Bronchial epithelial cell (primary cell): ENCODE data around the gene OPCML. TPM values are rescaled to one million over a fixed set of nuclear protein-coding genes. Genes with fewer than 3 reads are reported as not detected.

Experiments
- DNase-seq: peaks from one replicate; pipeline ENCODE4 v3.0.0-alpha.2; 2010; ENCODE audit warnings: low read depth
- FAIRE-seq: peaks from 2 replicates; lab custom pipeline; 2011; peaks lifted over from hg19 to GRCh38; lab: Jason Lieb, UNC
- H3K27me3 ChIP-seq: 2 replicates; pipeline ENCODE4 v1.5.1; 2011; ENCODE audit warnings: low read length; ENCODE audit not compliant: control insufficient read depth, insufficient read depth
- H3K36me3 ChIP-seq: 2 replicates; pipeline ENCODE4 v1.5.1; 2011; ENCODE audit warnings: low read length; ENCODE audit not compliant: control insufficient read depth, insufficient read depth
- H3K4me3 ChIP-seq: 2 replicates; pipeline ENCODE4 v1.5.1; 2011; ENCODE audit warnings: mild to moderate bottlenecking, low read depth, low read length, control low read depth
- total RNA-seq: library from RNA; depleted of rRNA; stranded (reverse); fragments of >200 nt; gene quantifications from 2 replicates; pipeline ENCODE4 v1.2.1, GENCODE V29; 2014
- TF ChIP-seq, protein P1 (sequence below): IDR thresholded peaks from 2 replicates; pipeline ENCODE4 v1.5.1; 2011; ENCODE audit warnings: mild to moderate bottlenecking, moderate library complexity, low read length, control low read depth, inconsistent platforms; ENCODE audit not compliant: insufficient read depth, severe bottlenecking

Gene OPCML
- total RNA-seq, 1 donor from 2014 or later = not detected

DNA sequence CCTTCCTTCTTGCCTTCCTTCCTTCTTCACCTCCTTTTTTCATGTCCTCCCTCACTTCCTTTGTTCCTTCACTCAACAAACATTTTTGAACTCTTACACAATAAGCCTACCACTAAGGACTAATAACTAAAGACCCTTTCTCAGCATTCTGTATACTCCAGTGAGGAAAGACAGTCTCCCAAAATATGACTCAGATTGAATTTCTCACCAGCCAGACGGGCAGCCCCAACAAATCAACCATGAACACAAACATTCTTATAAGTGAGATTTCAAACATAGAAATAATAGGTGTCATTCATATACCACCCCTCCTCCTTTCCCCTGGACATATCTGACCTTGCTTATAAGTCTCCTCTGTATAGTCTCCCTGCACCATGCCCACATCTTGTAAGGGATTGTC lies 1079.7 kb downstream of the OPCML start:
- FAIRE-seq (no peak), DNase-seq (no peak)
- Histone ChIP-seq H3K27me3 (no peaks in the 10 kb centered on the region), H3K36me3 (no peaks in the 10 kb centered on the region), H3K4me3 (no peak overlapping the region)
- TF ChIP-seq, protein P1, sequence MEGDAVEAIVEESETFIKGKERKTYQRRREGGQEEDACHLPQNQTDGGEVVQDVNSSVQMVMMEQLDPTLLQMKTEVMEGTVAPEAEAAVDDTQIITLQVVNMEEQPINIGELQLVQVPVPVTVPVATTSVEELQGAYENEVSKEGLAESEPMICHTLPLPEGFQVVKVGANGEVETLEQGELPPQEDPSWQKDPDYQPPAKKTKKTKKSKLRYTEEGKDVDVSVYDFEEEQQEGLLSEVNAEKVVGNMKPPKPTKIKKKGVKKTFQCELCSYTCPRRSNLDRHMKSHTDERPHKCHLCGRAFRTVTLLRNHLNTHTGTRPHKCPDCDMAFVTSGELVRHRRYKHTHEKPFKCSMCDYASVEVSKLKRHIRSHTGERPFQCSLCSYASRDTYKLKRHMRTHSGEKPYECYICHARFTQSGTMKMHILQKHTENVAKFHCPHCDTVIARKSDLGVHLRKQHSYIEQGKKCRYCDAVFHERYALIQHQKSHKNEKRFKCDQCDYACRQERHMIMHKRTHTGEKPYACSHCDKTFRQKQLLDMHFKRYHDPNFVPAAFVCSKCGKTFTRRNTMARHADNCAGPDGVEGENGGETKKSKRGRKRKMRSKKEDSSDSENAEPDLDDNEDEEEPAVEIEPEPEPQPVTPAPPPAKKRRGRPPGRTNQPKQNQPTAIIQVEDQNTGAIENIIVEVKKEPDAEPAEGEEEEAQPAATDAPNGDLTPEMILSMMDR = no peak

DNA sequence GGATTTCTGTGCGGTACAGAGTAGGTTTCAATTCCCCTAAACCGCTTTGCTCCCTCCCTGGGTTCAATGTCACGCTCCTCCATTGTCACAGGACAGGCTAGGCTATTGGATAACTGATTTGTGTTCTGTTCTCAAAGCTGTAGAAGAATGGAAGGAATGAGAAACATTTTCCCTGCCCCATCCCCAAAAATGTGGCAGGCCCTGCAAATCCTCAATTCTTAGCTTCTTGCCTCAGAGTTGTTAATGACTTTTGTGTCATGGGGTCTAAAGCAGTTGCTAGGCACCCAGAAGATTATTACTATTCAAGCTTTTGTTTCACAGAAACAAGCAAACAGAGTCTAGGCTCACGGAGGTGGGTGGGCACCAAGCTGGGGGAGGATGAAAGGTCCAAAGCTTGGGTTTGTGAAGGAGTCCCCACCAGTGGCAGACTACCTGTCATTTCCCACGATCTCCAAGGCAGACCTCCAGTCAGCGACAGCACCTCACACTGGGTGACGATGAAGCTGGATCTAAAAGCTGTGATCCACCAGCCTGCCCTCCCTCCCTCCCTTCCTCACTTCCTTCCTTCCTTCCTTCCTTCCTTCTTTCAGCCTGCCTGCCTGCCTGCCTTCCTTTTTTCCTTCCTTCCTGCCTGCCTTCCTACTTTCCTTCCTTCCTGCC lies 1080.2 kb downstream of the OPCML start:
- H3K36me3 ChIP-seq = no peaks in the 10 kb centered on the region
- no peak for DNase-seq
- H3K4me3 ChIP-seq = no peak overlapping the region
- TF ChIP-seq, protein P1 = no peak
- no peaks in the 10 kb centered on the region for H3K27me3 ChIP-seq
- no peak for FAIRE-seq

DNA sequence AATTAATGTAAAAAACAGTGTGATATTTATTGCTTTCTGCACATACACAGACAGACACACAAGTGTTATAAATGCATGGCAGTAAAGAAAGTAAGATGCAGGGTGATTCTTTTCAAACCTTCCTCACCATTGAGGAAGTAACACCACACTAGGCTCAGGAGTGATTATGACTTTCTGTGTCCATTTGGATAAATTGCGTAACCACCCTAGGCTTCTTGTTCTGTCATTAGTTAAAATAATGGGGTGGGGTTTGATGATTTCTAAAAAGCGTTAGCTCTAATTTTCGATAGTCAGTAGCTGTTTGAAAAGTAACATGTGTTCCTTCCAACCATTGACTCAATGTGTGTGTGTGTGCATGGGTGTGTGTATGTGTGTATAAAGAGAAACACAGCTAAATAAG lies 1081.7 kb downstream of the OPCML start:
- FAIRE-seq (no peak), DNase-seq (no peak)
- no peaks in the 10 kb centered on the region for H3K36me3 ChIP-seq
- no peak overlapping the region for H3K4me3 ChIP-seq
- H3K27me3 ChIP-seq = no peaks in the 10 kb centered on the region
- TF ChIP-seq, protein P1 = no peak

- DNase-seq = no peak
- FAIRE-seq = no peak
- TF ChIP-seq, protein P1 = no peak
These were observed 1083.8 kb downstream of the OPCML start for GRCh38 chr11:132448334-132448995.

GRCh38 chr11:132447761-132448160 lies 1084.5 kb downstream of the OPCML start:
- DNase-seq = no peak
- no peaks in the 10 kb centered on the region for H3K36me3 ChIP-seq
- H3K4me3 ChIP-seq = no peak overlapping the region
- TF ChIP-seq, protein P1 = no peak
- FAIRE-seq = no peak
- H3K27me3 ChIP-seq = no peaks in the 10 kb centered on the region

More at GRCh38 chr11:132448334-132448995, 1083.8 kb downstream of the OPCML start:
- Histone ChIP-seq H3K4me3 (no peak overlapping the region), H3K27me3 (no peaks in the 10 kb centered on the region), H3K36me3 (no peaks in the 10 kb centered on the region)
